Measurements from ENCODE around the gene PTPN1.

The PTPN1 gene

DNA sequence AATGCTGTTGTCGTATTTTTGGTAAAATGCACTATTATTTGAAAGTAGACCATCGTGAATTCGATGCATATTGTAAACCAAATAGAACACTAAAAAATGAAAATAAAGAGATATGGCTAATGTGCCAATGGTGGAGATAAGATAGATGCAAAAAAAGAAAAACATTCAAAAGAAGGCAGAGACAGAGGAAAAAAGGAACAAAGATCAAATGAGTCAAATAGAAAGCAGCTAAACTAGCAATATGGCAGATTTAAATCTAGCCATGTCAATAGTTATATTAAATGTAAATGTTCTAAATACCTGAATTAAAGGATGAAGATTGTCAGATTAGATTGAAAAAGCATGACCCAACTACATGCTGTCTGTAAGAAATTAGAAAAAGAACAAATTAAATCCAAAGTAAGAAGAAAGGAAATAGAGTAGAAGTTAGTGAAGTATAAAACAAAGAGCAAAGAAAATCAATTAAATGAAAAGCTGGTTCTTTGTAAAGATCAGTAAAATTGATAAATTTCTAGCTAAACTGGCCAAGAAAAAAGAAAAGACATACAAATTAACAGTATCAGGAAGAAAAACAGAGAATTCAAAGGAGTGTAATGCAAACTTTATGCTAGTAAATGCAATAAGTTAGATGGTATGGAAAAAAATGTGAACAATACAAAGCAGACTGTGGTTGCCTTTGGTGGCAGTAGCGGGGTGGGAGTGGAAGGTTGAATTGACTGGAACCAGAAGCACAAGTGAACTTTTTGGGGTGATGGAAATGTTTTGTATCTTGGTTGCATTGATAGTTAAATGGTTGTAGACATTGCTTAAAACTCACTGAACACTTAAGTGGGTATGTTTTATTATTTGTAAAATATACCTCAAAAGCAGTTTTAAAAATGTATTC lies 44.8 kb downstream of the PTPN1 start:
- H2AFZ ChIP-seq (ENCODE audit: low read length) = no peak overlapping the region
- H3K4me3 ChIP-seq (ENCODE audit: low read length, poor library complexity, severe bottlenecking) = no peak overlapping the region
- H3K9ac ChIP-seq (ENCODE audit: low read depth, low read length, poor library complexity, severe bottlenecking) = no peak overlapping the region
- H4K20me1 ChIP-seq (ENCODE audit: insufficient read depth, low read length, poor library complexity, severe bottlenecking) = peaks cover 16% of the 10 kb centered on the region
- H3K9me2 ChIP-seq (replicated peaks; ENCODE audit: low read depth, low read length) = no peaks in the 10 kb centered on the region
- no peaks in the 10 kb centered on the region for H3F3A ChIP-seq (ENCODE audit: low read depth)
- H3K4me2 ChIP-seq (ENCODE audit: low read depth, low read length, poor library complexity, severe bottlenecking) = no peak overlapping the region
- H3K27me3 ChIP-seq (ENCODE audit: insufficient read depth, low read length, poor library complexity, severe bottlenecking) = no peaks in the 10 kb centered on the region
- H3K79me2 ChIP-seq (ENCODE audit: insufficient read depth, low read length) = peaks cover 49% of the 10 kb centered on the region
- H3K9me3 ChIP-seq (ENCODE audit: insufficient read depth, low read depth, low read length) = no peaks in the 10 kb centered on the region
- TF ChIP-seq EZH2phosphoT487 (IDR thresholded peaks at IDR 0.05; ENCODE audit: borderline replicate concordance) = no peak
- TF ChIP-seq, protein P1, sequence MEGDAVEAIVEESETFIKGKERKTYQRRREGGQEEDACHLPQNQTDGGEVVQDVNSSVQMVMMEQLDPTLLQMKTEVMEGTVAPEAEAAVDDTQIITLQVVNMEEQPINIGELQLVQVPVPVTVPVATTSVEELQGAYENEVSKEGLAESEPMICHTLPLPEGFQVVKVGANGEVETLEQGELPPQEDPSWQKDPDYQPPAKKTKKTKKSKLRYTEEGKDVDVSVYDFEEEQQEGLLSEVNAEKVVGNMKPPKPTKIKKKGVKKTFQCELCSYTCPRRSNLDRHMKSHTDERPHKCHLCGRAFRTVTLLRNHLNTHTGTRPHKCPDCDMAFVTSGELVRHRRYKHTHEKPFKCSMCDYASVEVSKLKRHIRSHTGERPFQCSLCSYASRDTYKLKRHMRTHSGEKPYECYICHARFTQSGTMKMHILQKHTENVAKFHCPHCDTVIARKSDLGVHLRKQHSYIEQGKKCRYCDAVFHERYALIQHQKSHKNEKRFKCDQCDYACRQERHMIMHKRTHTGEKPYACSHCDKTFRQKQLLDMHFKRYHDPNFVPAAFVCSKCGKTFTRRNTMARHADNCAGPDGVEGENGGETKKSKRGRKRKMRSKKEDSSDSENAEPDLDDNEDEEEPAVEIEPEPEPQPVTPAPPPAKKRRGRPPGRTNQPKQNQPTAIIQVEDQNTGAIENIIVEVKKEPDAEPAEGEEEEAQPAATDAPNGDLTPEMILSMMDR (conservative IDR thresholded peaks at IDR 0.05; ENCODE audit: low read length) = no peak
- H3K36me3 ChIP-seq (ENCODE audit: insufficient read depth, low read length) = peaks cover 12% of the 10 kb centered on the region; the same call in 1 of the 2 replicates
- H3K4me1 ChIP-seq (ENCODE audit: insufficient read depth, low read length, poor library complexity, severe bottlenecking) = no peaks in the 10 kb centered on the region

DNA sequence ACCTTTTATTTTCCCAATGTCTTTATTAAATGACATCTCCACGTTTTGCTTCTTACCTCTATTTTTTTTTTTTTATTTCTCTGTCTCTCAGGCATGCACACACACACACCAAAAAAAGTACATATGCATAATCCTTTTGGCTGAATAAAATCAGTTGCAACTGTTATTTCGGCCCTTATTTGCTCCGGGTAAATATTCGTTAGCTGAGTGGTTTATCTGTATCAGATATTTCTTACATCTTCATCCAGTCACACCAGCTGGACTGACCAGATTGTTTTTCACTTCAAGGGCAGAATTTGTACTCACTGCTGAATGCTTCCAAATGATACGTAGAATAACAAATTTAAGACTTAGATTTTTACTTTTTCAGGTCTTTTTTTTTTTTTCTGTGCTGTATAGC lies 45.5 kb downstream of the PTPN1 start:
- no peaks in the 10 kb centered on the region for H3K27me3 ChIP-seq (ENCODE audit: insufficient read depth, low read length, poor library complexity, severe bottlenecking)
- peaks cover 6% of the 10 kb centered on the region; the same call in 1 of the 2 replicates for H3K36me3 ChIP-seq (ENCODE audit: insufficient read depth, low read length)
- H3K4me3 ChIP-seq (ENCODE audit: low read length, poor library complexity, severe bottlenecking) = no peak overlapping the region
- H3K4me2 ChIP-seq (ENCODE audit: low read depth, low read length, poor library complexity, severe bottlenecking) = no peak overlapping the region
- no peak overlapping the region for H2AFZ ChIP-seq (ENCODE audit: low read length)
- no peak for TF ChIP-seq EZH2phosphoT487 (IDR thresholded peaks at IDR 0.05; ENCODE audit: borderline replicate concordance)
- TF ChIP-seq, protein P1 (conservative IDR thresholded peaks at IDR 0.05; ENCODE audit: low read length) = no peak
- no peaks in the 10 kb centered on the region for H3K4me1 ChIP-seq (ENCODE audit: insufficient read depth, low read length, poor library complexity, severe bottlenecking)
- H3K9ac ChIP-seq (ENCODE audit: low read depth, low read length, poor library complexity, severe bottlenecking) = no peak overlapping the region
- no peaks in the 10 kb centered on the region for H3F3A ChIP-seq (ENCODE audit: low read depth)
- peaks cover 47% of the 10 kb centered on the region for H3K79me2 ChIP-seq (ENCODE audit: insufficient read depth, low read length)
- H4K20me1 ChIP-seq (ENCODE audit: insufficient read depth, low read length, poor library complexity, severe bottlenecking) = peaks cover 17% of the 10 kb centered on the region
- H3K9me3 ChIP-seq (ENCODE audit: insufficient read depth, low read depth, low read length) = no peaks in the 10 kb centered on the region
- no peaks in the 10 kb centered on the region for H3K9me2 ChIP-seq (replicated peaks; ENCODE audit: low read depth, low read length)

DNA sequence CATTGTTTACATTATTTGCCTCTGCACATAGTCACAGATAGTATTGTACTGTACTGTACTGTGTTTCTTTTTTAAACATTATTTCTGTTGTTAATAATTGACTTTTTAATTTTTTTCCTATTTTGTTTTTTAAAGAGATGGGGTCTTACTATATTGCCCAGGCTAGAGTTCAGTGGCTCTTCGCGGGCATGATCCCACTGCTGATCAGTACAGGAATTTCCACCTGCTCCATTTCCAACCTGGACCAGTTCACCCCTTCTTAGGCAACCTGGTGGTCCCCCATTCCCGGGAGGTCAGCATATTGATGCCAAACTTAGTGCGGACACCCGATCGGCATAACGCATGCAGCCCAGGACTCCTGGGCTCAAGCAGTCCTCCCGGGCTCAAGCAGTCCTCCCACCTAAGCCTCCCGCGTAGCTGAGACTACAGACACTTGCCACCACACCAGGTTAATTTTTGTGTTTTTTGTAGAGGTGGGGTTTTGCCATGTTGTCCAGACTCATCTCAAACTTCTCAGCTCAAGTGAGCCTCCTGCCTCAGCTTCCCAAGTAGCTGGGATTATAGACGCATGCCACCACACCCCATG lies 47.5 kb downstream of the PTPN1 start:
- no peaks in the 10 kb centered on the region for H3K9me3 ChIP-seq (ENCODE audit: insufficient read depth, low read depth, low read length)
- H3K27me3 ChIP-seq (ENCODE audit: insufficient read depth, low read length, poor library complexity, severe bottlenecking) = no peaks in the 10 kb centered on the region
- no peak overlapping the region for H2AFZ ChIP-seq (ENCODE audit: low read length)
- H4K20me1 ChIP-seq (ENCODE audit: insufficient read depth, low read length, poor library complexity, severe bottlenecking) = peaks cover 10% of the 10 kb centered on the region
- H3K4me2 ChIP-seq (ENCODE audit: low read depth, low read length, poor library complexity, severe bottlenecking) = no peak overlapping the region
- no peak overlapping the region for H3K4me3 ChIP-seq (ENCODE audit: low read length, poor library complexity, severe bottlenecking)
- H3K36me3 ChIP-seq (ENCODE audit: insufficient read depth, low read length) = peaks cover 19% of the 10 kb centered on the region; the same call in 1 of the 2 replicates
- H3K9ac ChIP-seq (ENCODE audit: low read depth, low read length, poor library complexity, severe bottlenecking) = no peak overlapping the region
- no peaks in the 10 kb centered on the region for H3K9me2 ChIP-seq (replicated peaks; ENCODE audit: low read depth, low read length)
- H3K4me1 ChIP-seq (ENCODE audit: insufficient read depth, low read length, poor library complexity, severe bottlenecking) = no peaks in the 10 kb centered on the region
- TF ChIP-seq, protein P1 (conservative IDR thresholded peaks at IDR 0.05; ENCODE audit: low read length) = no peak
- no peak for TF ChIP-seq EZH2phosphoT487 (IDR thresholded peaks at IDR 0.05; ENCODE audit: borderline replicate concordance)
- H3K79me2 ChIP-seq (ENCODE audit: insufficient read depth, low read length) = peaks cover 38% of the 10 kb centered on the region; the same call in 1 of the 2 replicates
- no peaks in the 10 kb centered on the region for H3F3A ChIP-seq (ENCODE audit: low read depth)
